ENCODE data around the gene ZDHHC23.

The ZDHHC23 gene, protein sequence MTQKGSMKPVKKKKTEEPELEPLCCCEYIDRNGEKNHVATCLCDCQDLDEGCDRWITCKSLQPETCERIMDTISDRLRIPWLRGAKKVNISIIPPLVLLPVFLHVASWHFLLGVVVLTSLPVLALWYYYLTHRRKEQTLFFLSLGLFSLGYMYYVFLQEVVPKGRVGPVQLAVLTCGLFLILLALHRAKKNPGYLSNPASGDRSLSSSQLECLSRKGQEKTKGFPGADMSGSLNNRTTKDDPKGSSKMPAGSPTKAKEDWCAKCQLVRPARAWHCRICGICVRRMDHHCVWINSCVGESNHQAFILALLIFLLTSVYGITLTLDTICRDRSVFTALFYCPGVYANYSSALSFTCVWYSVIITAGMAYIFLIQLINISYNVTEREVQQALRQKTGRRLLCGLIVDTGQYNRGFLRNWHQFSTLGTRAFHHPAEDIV

DNA sequence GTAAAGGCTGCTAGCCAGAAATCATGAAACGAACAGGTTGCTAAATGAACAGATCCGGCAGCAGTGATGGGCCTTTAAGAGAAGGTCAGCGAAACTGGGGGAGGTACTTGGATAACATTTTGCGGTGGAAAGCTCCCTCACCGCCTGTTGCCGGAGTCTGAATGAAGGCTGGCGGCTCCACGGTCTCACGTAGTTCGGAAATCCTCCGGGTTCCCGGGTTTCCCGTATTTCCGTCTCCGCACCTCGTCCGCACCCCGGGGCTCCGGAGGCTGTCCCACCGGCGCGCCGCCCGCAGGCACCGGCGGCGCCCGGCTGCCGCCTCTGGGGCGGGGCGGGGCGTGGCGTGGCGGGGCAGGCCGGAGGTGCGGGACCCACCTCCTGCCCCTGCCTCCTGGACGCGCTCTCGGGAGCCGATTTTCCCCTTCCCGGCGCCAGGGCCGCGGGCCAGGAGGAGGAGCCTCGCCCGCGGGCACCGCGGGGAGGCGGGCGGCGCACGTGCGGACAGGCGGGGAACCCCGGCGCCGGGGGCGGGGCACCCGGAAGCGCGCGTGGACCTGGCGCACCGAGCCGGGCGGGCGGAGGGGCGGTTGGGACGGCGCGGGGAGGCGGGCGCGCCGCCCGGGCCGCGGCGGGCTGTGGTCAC lies at the start of gene ZDHHC23:
Gene ZDHHC23 (plus strand): TSS at position 642 of the 643 bp plus-strand sequence. CDS start 790 bp downstream, outside the sequence.
- peak; percentile 54 for DNase-seq

DNA sequence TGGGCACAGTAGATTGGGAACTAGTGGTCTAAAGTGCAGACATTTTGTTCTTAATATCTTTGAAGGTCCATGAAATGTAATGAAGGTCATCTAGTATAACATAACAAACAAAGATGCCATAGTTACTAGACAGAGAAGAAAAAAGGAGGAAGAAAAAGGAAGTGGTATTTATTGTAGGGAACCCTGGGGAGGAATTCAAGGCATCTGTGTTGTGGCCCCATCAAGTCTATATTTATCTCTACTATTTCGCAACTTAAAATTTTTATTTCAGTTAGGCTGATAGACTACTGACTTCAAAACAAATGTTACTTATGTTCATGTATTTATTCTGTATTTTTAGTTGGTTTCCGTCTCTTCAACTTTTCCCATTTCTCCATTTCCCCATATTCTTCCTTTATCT lies 48.9 kb upstream of the ZDHHC23 start:
- no peak for DNase-seq

- no peak for DNase-seq
Observed at GRCh38 chr3:113906568-113907140, 41.2 kb upstream of the ZDHHC23 start.

- no peak for DNase-seq
Observed at GRCh38 chr3:113908133-113908532, 39.7 kb upstream of the ZDHHC23 start.

DNA sequence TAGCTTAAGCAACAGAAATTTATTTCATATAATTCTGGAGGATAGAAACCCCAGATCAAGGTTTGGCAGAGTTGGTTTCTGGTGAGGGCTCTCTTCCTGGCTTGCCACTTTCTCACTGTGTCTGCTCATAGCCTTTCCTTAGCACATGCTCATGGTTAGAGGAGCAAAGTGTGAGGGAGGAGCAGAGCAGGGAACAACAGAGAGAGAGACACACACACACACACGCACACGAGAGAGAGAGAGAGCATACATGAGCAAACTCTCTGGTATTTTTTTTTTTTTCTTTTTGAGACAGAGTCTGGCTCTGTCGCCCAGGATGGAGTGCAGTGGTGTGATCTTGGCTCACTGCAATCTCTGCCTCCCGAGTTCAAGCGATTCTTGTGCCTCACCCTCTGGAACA lies 36.8 kb upstream of the ZDHHC23 start:
- no peak for DNase-seq

DNA sequence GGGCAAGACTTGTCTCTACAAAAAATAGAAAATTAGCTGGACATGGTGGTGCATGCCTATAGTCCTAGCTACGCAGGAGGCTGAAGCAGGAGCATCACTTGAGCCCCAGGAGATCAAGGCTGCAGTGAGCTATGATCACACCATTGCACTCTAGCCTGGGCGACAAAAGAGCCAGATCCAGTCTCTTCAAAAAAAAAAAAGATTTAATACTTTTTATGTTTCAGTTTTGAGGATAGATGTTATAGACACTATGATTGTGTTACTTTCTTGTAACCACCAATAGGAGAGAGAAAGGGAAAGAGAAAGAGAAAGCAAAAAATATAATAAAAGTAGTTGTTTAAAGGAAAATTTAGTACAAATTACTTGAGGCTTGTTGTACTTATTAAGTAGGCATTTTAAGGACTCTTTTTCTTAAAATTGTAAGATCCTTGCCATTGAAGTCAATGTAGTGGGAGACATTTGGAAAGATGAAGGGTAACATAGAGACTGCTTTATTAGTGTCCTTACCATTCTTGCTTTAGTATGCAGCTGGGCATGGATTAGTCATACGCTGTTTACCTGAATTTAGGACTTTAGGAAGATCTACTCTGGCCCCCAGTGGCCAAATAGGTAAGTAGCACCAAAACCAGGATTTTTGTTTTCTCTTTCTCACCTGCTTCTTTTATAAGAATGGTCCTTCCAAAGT lies 35.1 kb upstream of the ZDHHC23 start:
- no peak for DNase-seq

DNA sequence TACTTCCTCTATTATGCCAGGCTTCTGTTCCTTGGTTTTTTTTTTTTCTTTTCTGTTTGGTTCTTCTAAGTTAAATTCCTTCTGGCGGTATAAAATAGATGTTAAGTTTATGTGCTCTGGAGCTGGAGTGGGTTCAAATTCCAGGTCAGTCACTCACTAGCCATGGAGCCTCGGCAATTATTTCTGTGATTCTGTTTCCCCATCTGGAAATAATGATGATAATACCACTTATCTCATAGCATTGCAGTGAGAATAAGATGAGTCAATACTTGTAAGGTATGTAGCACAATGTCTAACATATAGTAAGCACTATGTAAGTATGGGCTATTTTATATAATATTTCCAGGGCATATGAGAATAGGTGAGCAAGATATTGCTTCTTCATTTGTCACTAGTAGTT lies 33.2 kb upstream of the ZDHHC23 start:
- no peak for DNase-seq

DNA sequence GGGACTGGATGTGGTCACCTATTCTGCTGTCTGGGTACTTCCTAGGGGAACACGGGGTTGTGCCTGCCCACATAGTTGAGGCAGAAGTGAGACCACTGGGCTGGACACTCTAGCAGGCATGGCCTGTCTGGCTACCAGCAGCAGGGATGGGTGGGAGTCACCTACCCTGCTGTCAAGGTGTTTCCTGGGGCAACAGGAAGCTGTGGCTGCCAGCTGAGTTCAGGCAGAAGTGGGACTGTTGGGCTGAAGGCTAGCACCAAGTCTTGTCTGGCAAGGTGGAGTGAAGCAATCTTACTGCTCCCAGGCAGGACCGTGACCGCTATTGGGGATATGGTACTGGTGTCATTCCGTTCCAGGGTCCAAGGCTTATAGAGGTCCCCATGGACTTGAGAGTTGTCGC lies 20.3 kb upstream of the ZDHHC23 start:
- DNase-seq: no peak

GRCh38 chr3:113946831-113947230 lies 982 bp upstream of the ZDHHC23 start:
- DNase-seq: no peak

GRCh38 chr3:113948015-113948917 lies 453 bp downstream of the ZDHHC23 start:
- DNase-seq: peak; percentile 28

- DNase-seq: no peak
Observed at GRCh38 chr3:113952921-113953320, 5.1 kb downstream of the ZDHHC23 start.

DNA sequence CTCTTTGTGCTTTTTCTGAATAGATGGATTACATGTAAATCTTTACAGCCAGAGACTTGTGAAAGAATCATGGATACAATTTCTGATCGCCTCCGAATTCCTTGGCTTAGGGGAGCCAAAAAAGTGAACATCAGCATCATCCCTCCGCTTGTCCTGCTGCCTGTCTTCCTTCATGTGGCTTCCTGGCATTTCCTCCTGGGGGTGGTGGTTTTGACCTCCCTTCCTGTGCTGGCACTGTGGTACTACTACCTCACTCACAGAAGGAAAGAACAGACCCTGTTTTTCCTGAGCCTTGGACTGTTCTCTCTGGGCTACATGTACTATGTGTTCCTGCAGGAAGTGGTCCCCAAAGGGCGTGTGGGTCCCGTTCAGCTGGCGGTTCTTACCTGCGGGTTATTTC lies 5.9 kb downstream of the ZDHHC23 start:
- no peak for DNase-seq

DNA sequence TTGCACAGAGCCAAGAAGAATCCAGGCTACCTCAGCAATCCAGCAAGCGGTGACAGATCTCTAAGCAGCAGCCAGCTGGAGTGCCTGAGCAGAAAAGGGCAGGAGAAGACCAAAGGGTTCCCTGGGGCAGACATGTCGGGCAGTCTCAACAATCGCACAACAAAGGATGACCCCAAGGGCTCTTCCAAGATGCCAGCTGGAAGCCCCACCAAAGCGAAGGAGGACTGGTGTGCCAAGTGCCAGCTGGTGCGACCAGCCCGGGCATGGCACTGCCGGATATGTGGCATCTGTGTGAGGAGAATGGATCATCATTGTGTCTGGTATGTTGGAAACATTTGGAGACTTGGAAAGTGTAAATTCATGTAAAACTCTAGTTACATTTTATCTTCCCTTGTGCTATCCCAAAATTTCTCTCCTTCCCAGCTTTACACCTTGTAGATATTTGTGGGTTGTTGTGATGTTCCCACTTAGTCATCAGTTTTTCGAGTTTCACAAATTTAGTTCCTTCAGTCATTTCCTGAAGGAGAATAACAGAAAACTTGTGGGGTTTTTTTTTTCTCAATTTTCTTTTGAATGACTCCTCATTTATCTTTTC lies 6.4 kb downstream of the ZDHHC23 start:
- DNase-seq: no peak

DNA sequence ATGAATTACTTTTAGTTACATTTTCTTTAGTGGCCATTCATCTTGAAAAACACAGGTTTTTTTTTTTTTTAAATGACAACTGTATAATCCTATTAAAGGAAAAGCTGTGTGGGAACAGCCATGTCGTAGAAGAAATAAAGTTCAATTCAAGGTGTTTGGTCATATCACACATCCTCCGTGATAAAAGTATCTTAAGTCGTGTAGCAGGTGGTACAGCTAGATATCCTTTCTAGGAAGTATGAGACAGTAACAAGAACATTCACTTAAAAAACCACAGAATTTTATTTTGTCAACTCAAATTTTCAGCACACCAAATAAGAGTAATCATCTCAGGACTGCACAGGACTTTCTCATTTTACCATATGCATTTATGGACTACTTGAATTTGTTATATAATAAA lies 16.1 kb downstream of the ZDHHC23 start:
- DNase-seq: no peak

GRCh38 chr3:113966172-113966571 lies 18.4 kb downstream of the ZDHHC23 start:
- DNase-seq: no peak

DNA sequence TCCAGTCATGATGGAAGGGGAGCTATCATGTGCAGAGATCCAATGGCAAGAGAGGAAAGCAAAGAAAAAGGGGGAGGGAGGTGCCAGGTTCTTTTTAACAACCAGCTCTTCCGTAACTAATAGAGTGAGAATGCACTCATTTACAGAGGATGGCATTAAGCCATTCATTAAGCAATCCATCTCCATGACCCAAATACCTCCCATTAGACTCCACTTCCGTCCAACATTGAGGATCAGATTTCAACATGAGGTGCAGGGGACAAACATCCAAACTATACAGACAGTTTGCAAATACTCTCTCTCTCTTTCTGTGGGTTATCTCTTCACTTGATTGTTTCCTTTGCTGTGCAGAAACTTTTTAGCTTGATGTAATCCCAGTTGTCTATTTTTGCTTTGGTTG lies 21.2 kb downstream of the ZDHHC23 start:
- no peak for DNase-seq

DNA sequence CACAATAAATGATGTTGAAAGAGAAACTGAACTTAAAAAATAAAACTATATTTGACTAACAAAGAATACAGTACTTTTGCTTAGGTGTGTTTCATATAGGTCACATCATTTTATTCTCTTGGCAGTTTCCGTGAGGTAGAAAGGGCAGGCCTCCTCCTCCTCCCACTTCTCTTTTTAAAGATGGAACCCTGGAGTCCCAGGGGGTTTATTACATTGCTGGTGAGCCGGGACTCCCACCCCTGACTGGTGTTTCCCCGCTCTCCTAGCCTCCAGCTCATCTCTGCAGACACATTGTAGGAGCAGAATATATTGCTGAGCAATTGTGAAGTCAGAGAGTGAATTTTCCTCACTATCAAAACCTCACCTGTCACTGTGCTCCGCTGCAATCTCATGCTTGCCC lies 30.0 kb downstream of the ZDHHC23 start:
- no peak for DNase-seq

- DNase-seq: no peak
Observed at GRCh38 chr3:113979916-113980315, 32.1 kb downstream of the ZDHHC23 start.

GRCh38 chr3:113981803-113982202 lies 34.0 kb downstream of the ZDHHC23 start:
- DNase-seq: no peak

DNA sequence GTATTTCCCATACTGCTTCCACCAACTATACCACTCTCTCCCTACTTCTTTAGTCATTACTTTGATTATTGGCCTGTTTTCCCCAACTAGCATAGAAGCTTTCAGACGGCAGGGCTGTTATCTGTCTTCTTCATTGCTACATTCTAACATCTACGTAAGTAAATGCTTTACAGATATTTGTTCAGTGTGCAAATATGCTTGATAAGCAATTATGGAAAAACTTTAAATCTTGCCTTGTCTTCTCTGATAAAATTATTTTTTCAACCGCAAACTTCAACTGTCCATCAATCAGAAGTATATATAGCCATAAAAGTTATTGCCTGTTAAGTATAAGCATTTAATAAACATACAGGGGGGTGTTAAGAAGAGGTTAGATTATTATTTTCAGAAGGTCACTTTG lies 35.7 kb downstream of the ZDHHC23 start:
- no peak for DNase-seq

- DNase-seq: no peak
Observed at GRCh38 chr3:113985541-113985940, 37.7 kb downstream of the ZDHHC23 start.

- DNase-seq: no peak
Observed at GRCh38 chr3:114005481-114005880, 57.7 kb downstream of the ZDHHC23 start.
